ENCODE results near the gene FAM13A.
"Not testable (repeated sequence)": the region's sequence is repeated elsewhere in the genome, so short reads cannot be mapped to it uniquely, and the experiment has no call there.

The FAM13A gene

GRCh38 chr4:88892646-88893045, 164.3 kb downstream of the FAM13A start:
- FAIRE-seq: peak; percentile 39

- FAIRE-seq: no peak
These were observed 165.3 kb downstream of the FAM13A start for GRCh38 chr4:88891636-88892035.

GRCh38 chr4:88887409-88887808, 169.6 kb downstream of the FAM13A start:
- not testable (repeated sequence) for FAIRE-seq

- FAIRE-seq: no peak
These were observed 175.8 kb downstream of the FAM13A start for GRCh38 chr4:88881227-88881569.

GRCh38 chr4:88880501-88881226, 176.3 kb downstream of the FAM13A start:
- FAIRE-seq: no peak

- FAIRE-seq: no peak
These were observed 177.0 kb downstream of the FAM13A start for GRCh38 chr4:88879991-88880390.

GRCh38 chr4:88878642-88879041, 178.3 kb downstream of the FAM13A start:
- FAIRE-seq: no peak

GRCh38 chr4:88870428-88870827, 186.6 kb downstream of the FAM13A start:
- no peak for FAIRE-seq

- FAIRE-seq: no peak
These were observed 188.5 kb downstream of the FAM13A start for GRCh38 chr4:88868510-88868909.

GRCh38 chr4:88866862-88867550, 190.0 kb downstream of the FAM13A start:
- FAIRE-seq: no peak

- FAIRE-seq: no peak
These were observed 191.5 kb downstream of the FAM13A start for GRCh38 chr4:88865466-88865865.

GRCh38 chr4:88865046-88865445, 191.9 kb downstream of the FAM13A start:
- FAIRE-seq: no peak

- FAIRE-seq: no peak
These were observed 196.4 kb downstream of the FAM13A start for GRCh38 chr4:88860586-88860985.

GRCh38 chr4:88859191-88859812, 197.7 kb downstream of the FAM13A start:
- no peak for FAIRE-seq

- no peak for FAIRE-seq
These were observed 198.2 kb downstream of the FAM13A start for GRCh38 chr4:88858752-88859151.

GRCh38 chr4:88857588-88857987, 199.4 kb downstream of the FAM13A start:
- FAIRE-seq: no peak

- FAIRE-seq: no peak
These were observed 202.5 kb downstream of the FAM13A start for GRCh38 chr4:88854481-88854880.

GRCh38 chr4:88853583-88853982, 203.4 kb downstream of the FAM13A start:
- FAIRE-seq: not testable (repeated sequence)

GRCh38 chr4:88846206-88846790, 210.7 kb downstream of the FAM13A start:
- no peak for FAIRE-seq

- no peak for FAIRE-seq
These were observed 213.8 kb downstream of the FAM13A start for GRCh38 chr4:88843067-88843685.

GRCh38 chr4:88841635-88842034, 215.3 kb downstream of the FAM13A start:
- no peak for FAIRE-seq

- FAIRE-seq: peak; percentile 66
These were observed 220.8 kb downstream of the FAM13A start for GRCh38 chr4:88836216-88836615.

- FAIRE-seq: no peak
These were observed 226.0 kb downstream of the FAM13A start for GRCh38 chr4:88831031-88831430.

Measured in A204.1 (cell line).